ENCODE results near the gene MYBPC2.
"Not testable (repeated sequence)": the region's sequence is repeated elsewhere in the genome, so short reads cannot be mapped to it uniquely, and the experiment has no call there.

MYBPC2 gene

DNA sequence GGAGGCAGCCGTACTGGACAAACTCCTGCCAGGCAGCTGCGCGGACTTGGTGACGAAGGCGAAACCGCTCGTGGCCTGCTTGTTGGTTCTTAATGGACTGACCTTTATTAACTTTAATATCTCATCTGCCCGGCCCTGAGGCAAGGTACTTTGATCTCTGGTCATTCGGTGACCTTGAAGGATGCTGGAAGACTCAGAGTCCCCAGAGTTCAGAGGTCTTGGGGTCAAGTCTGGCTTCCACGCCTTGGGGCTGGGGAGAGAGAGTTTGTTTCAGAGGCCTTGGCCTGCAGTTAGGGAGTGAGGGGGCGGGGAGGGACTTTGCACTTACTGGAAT, 34.0 kb downstream of the MYBPC2 start:
- Histone ChIP-seq H3K79me2 (ENCODE audit: insufficient read depth, low read length) (no peaks in the 10 kb centered on the region), H3F3A (ENCODE audit: insufficient read depth, low read length) (no peaks in the 10 kb centered on the region), H3K4me3 (ENCODE audit: low read depth, low read length, poor library complexity, severe bottlenecking) (no peak overlapping the region), H4K20me1 (ENCODE audit: insufficient read depth, low read length) (no peaks in the 10 kb centered on the region), H3K36me3 (ENCODE audit: insufficient read depth, low read length) (no peaks in the 10 kb centered on the region), H3K4me1 (ENCODE audit: insufficient read depth, low read length, severe bottlenecking) (no peaks in the 10 kb centered on the region), H3K9me3 (ENCODE audit: low read length) (no peaks in the 10 kb centered on the region), H3K9ac (ENCODE audit: low read length) (no peak overlapping the region), H2AFZ (ENCODE audit: low read length) (no peak overlapping the region), H3K9me2 (ENCODE audit: low read depth, low read length) (no peaks in the 10 kb centered on the region), H3K27me3 (ENCODE audit: insufficient read depth, low read length) (peaks cover 14% of the 10 kb centered on the region; the same call in 1 of the 2 replicates), H3K4me2 (ENCODE audit: low read length) (no peak overlapping the region), H3K27ac (ENCODE audit: low read depth, low read length, poor library complexity, severe bottlenecking) (no peak overlapping the region)
- TF ChIP-seq, protein P1, sequence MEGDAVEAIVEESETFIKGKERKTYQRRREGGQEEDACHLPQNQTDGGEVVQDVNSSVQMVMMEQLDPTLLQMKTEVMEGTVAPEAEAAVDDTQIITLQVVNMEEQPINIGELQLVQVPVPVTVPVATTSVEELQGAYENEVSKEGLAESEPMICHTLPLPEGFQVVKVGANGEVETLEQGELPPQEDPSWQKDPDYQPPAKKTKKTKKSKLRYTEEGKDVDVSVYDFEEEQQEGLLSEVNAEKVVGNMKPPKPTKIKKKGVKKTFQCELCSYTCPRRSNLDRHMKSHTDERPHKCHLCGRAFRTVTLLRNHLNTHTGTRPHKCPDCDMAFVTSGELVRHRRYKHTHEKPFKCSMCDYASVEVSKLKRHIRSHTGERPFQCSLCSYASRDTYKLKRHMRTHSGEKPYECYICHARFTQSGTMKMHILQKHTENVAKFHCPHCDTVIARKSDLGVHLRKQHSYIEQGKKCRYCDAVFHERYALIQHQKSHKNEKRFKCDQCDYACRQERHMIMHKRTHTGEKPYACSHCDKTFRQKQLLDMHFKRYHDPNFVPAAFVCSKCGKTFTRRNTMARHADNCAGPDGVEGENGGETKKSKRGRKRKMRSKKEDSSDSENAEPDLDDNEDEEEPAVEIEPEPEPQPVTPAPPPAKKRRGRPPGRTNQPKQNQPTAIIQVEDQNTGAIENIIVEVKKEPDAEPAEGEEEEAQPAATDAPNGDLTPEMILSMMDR (IDR thresholded peaks at IDR 0.05; ENCODE audit: low read length) = no peak
- TF ChIP-seq EZH2 (IDR thresholded peaks at IDR 0.05; ENCODE audit: borderline replicate concordance, low read length) = no peak

DNA sequence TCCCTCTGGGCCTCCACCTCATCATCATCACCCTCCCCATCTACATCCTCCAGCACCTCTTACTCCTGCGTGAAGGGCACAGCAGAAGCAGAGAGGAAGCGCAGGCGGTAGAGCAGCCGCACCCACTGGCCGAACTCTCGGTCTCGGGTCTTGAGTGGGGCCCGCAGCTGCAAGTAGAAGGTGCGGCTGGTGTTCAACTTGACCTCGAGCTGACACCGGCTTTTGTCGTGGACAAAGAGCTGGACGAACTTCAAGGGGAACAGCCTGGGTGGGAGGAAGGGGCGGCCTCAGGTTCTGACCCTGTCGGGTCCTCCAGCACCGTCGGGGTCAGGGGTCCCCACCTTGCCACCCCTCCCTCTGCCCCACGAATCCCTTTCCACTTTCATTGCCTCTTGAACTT, 34.9 kb downstream of the MYBPC2 start:
- Histone ChIP-seq H3K9ac (ENCODE audit: low read length) (no peak overlapping the region), H3K36me3 (ENCODE audit: insufficient read depth, low read length) (no peaks in the 10 kb centered on the region), H4K20me1 (ENCODE audit: insufficient read depth, low read length) (no peaks in the 10 kb centered on the region), H3K9me2 (ENCODE audit: low read depth, low read length) (no peaks in the 10 kb centered on the region), H3K9me3 (ENCODE audit: low read length) (no peaks in the 10 kb centered on the region), H3K79me2 (ENCODE audit: insufficient read depth, low read length) (no peaks in the 10 kb centered on the region), H2AFZ (ENCODE audit: low read length) (no peak overlapping the region), H3K27me3 (ENCODE audit: insufficient read depth, low read length) (peaks cover 14% of the 10 kb centered on the region; the same call in 1 of the 2 replicates), H3K4me3 (ENCODE audit: low read depth, low read length, poor library complexity, severe bottlenecking) (no peak overlapping the region), H3K4me2 (ENCODE audit: low read length) (no peak overlapping the region), H3F3A (ENCODE audit: insufficient read depth, low read length) (no peaks in the 10 kb centered on the region), H3K27ac (ENCODE audit: low read depth, low read length, poor library complexity, severe bottlenecking) (no peak overlapping the region), H3K4me1 (ENCODE audit: insufficient read depth, low read length, severe bottlenecking) (no peaks in the 10 kb centered on the region)
- TF ChIP-seq, protein P1 (IDR thresholded peaks at IDR 0.05; ENCODE audit: low read length) = no peak
- TF ChIP-seq EZH2 (IDR thresholded peaks at IDR 0.05; ENCODE audit: borderline replicate concordance, low read length) = no peak

DNA sequence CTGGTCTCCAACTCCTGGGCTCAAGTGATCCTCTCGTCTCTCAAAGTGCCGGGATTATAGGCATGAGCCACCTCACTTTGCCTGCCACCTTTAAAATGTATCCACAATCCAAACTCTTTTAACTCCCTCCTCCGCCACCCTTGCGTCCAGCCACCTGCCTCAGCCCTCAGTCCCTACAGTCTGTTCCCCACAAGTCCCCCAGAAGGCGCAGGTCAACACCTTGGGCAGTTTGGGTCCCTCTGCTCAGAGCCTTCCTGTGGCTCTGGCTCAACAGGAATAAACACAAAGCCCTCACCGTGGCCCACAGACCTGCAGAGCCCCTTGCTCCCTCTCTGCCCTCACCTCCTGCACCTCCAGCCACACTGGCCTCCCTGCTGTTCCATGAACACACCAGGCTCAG, 36.1 kb downstream of the MYBPC2 start:
- no peak overlapping the region for H3K9ac ChIP-seq (ENCODE audit: low read length)

DNA sequence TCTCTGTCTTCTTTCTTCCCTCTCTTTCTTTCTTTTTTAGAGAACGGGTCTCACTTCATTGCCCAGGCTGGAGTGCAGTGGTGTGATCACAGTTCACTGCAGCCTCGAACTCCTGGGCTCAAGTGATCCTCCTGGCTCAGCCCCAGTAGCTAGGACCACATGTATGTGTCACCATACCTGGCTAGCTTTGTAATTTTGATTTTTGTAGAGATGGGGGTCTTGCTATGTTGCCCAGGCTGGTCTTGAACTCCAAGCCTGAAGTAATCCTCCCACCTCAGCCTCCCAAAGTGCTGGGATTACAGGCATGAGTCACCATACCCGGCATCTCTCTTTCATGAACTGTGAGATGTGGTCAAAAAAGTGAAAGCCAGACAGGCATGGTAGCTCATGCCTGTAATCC, 40.6 kb downstream of the MYBPC2 start:
- not testable (repeated sequence) for H3K9me2 ChIP-seq (ENCODE audit: low read depth, low read length); H3K9me3 ChIP-seq (ENCODE audit: low read length); H3K4me2 ChIP-seq (ENCODE audit: low read length); H3K79me2 ChIP-seq (ENCODE audit: insufficient read depth, low read length); H3K27me3 ChIP-seq (ENCODE audit: insufficient read depth, low read length); H3K27ac ChIP-seq (ENCODE audit: low read depth, low read length, poor library complexity, severe bottlenecking); H3K36me3 ChIP-seq (ENCODE audit: insufficient read depth, low read length); H2AFZ ChIP-seq (ENCODE audit: low read length); H3K4me3 ChIP-seq (ENCODE audit: low read depth, low read length, poor library complexity, severe bottlenecking); H3F3A ChIP-seq (ENCODE audit: insufficient read depth, low read length); H3K9ac ChIP-seq (ENCODE audit: low read length); H4K20me1 ChIP-seq (ENCODE audit: insufficient read depth, low read length)
- H3K4me1 ChIP-seq (ENCODE audit: insufficient read depth, low read length, severe bottlenecking) = peaks cover 11% of the 10 kb centered on the region

More for the DNA sequence above, 36.1 kb downstream of the MYBPC2 start:
- no peaks in the 10 kb centered on the region for H3K4me1 ChIP-seq (ENCODE audit: insufficient read depth, low read length, severe bottlenecking)
- no peaks in the 10 kb centered on the region for H4K20me1 ChIP-seq (ENCODE audit: insufficient read depth, low read length)
- no peak overlapping the region for H3K4me3 ChIP-seq (ENCODE audit: low read depth, low read length, poor library complexity, severe bottlenecking)
- no peak overlapping the region for H3K27ac ChIP-seq (ENCODE audit: low read depth, low read length, poor library complexity, severe bottlenecking)
- H3K9me3 ChIP-seq (ENCODE audit: low read length) = no peaks in the 10 kb centered on the region
- peaks cover 14% of the 10 kb centered on the region; the same call in 1 of the 2 replicates for H3K27me3 ChIP-seq (ENCODE audit: insufficient read depth, low read length)
- H3K36me3 ChIP-seq (ENCODE audit: insufficient read depth, low read length) = no peaks in the 10 kb centered on the region
- TF ChIP-seq, protein P1 (IDR thresholded peaks at IDR 0.05; ENCODE audit: low read length) = no peak
- no peak for TF ChIP-seq EZH2 (IDR thresholded peaks at IDR 0.05; ENCODE audit: borderline replicate concordance, low read length)
- H3K9me2 ChIP-seq (ENCODE audit: low read depth, low read length) = no peaks in the 10 kb centered on the region
- no peaks in the 10 kb centered on the region for H3F3A ChIP-seq (ENCODE audit: insufficient read depth, low read length)
- H3K79me2 ChIP-seq (ENCODE audit: insufficient read depth, low read length) = no peaks in the 10 kb centered on the region
- H3K4me2 ChIP-seq (ENCODE audit: low read length) = no peak overlapping the region
- H2AFZ ChIP-seq (ENCODE audit: low read length) = no peak overlapping the region

All from OCI-LY1 (cell line).